ENCODE measurements around the gene AKR1E2. TPM values are rescaled to one million over a fixed set of nuclear protein-coding genes. Genes with fewer than 3 reads are reported as not detected.
A peak's percentile ranks its signal among the peaks of the same experiment; 100 is the strongest.

Gene AKR1E2
- total RNA-seq, 2 donors from 2014 or later, result 1.8 to 16.2 TPM

- no peaks in the 10 kb centered on the region for H3K27me3 ChIP-seq (replicated peaks; ENCODE audit: insufficient read depth)
- intact Hi-C loops (cut with DNase I), result loop anchor here (5.0 kb wide), 2 partner anchors 91 to 131 kb away; no protein-coding TSS in a partner anchor
- TF ChIP-seq POLR2AphosphoS5 (IDR thresholded peaks at IDR 0.05), result no peak
- peak in 1 of 4 experiments; percentile 0 for TF ChIP-seq CTCF (IDR thresholded peaks at IDR 0.05)
- peak; percentile 2 for DNase-seq (ENCODE audit: low spot score)
- no peaks in the 10 kb centered on the region for H3K36me3 ChIP-seq
- no peaks in the 10 kb centered on the region for H3K4me1 ChIP-seq (replicated peaks)
- H3K27ac ChIP-seq, result peak overlapping the region; percentile 19 to 35
- WGBS, result 77% methylated on average over 5 of the region's 5 CpGs
- no peaks in the 10 kb centered on the region for H3K9me3 ChIP-seq
- no peak overlapping the region for H3K4me3 ChIP-seq
Measured at GRCh38 chr10:4851176-4851575, 25.2 kb downstream of the AKR1E2 start.

- DNase-seq (ENCODE audit: low spot score), result peak; percentile 87
- WGBS, result 12% methylated on average over 6 of the region's 6 CpGs
- Histone ChIP-seq H3K27me3 (replicated peaks; ENCODE audit: insufficient read depth) (no peaks in the 10 kb centered on the region), H3K4me1 (replicated peaks) (no peaks in the 10 kb centered on the region), H3K4me3 (no peak overlapping the region), H3K27ac (peak overlapping the region; percentile 19 to 35), H3K9me3 (no peaks in the 10 kb centered on the region), H3K36me3 (no peaks in the 10 kb centered on the region)
- intact Hi-C loops (cut with DNase I), result loop anchor here (5.0 kb wide), 2 partner anchors 90 to 130 kb away; no protein-coding TSS in a partner anchor
- TF ChIP-seq POLR2A (IDR thresholded peaks at IDR 0.05) (no peak), POLR2AphosphoS5 (IDR thresholded peaks at IDR 0.05) (peak; percentile 90), CTCF (IDR thresholded peaks at IDR 0.05) (peak in 1 of 4 experiments; percentile 8)
Measured at GRCh38 chr10:4851846-4852245, 25.8 kb downstream of the AKR1E2 start.

- no peak for DNase-seq (ENCODE audit: low spot score)
- H3K4me3 ChIP-seq, result no peak overlapping the region
- no peak overlapping the region for H3K27ac ChIP-seq
- intact Hi-C loops (cut with DNase I), result no loop called here
- no peak for TF ChIP-seq POLR2A (IDR thresholded peaks at IDR 0.05)
- TF ChIP-seq POLR2AphosphoS5 (IDR thresholded peaks at IDR 0.05), result no peak
- TF ChIP-seq CTCF (IDR thresholded peaks at IDR 0.05), result no peak
- WGBS, result 74% methylated on average over 7 of the region's 7 CpGs
- H3K36me3 ChIP-seq, result no peaks in the 10 kb centered on the region
- H3K27me3 ChIP-seq (replicated peaks; ENCODE audit: insufficient read depth), result no peaks in the 10 kb centered on the region
- no peaks in the 10 kb centered on the region for H3K9me3 ChIP-seq
- H3K4me1 ChIP-seq (replicated peaks), result no peaks in the 10 kb centered on the region
Measured at GRCh38 chr10:4865945-4866661, 40.1 kb downstream of the AKR1E2 start.

GRCh38 chr10:4867109-4867519 lies 41.1 kb downstream of the AKR1E2 start:
- Histone ChIP-seq H3K27ac (no peak overlapping the region), H3K9me3 (no peaks in the 10 kb centered on the region), H3K4me3 (no peak overlapping the region), H3K36me3 (no peaks in the 10 kb centered on the region), H3K27me3 (replicated peaks; ENCODE audit: insufficient read depth) (no peaks in the 10 kb centered on the region), H3K4me1 (replicated peaks) (no peaks in the 10 kb centered on the region)
- WGBS, result 78% methylated on average over 2 of the region's 2 CpGs
- TF ChIP-seq POLR2A (IDR thresholded peaks at IDR 0.05) (no peak), CTCF (IDR thresholded peaks at IDR 0.05) (no peak), POLR2AphosphoS5 (IDR thresholded peaks at IDR 0.05) (no peak)
- DNase-seq (ENCODE audit: low spot score), result no peak
- intact Hi-C loops (cut with DNase I), result no loop called here
